Ovary (tissue), 3 donors: ENCODE data around the gene HINT2.

ENCODE experiments used
- CTCF ChIP-seq, 3 donors: fragments of 450-650 bp in 2 of 3; fragments of 200-600 bp in 1 of 3; IDR thresholded peaks; one replicate each; pipeline versions ENCODE4 v1.5.1 to v1.8.0; 2016 to 2022; ENCODE audit warnings: antibody characterized with exemption in 3 of 3, mild to moderate bottlenecking in 1 of 3
- EP300 ChIP-seq: sonication (generic); formaldehyde crosslinking; IDR thresholded peaks from one replicate; pipeline ENCODE4 v1.6.1; 2017; ENCODE audit warnings: antibody characterized with exemption
- donor health status: DM: no; HTN: no; CAD: no.

DNA sequence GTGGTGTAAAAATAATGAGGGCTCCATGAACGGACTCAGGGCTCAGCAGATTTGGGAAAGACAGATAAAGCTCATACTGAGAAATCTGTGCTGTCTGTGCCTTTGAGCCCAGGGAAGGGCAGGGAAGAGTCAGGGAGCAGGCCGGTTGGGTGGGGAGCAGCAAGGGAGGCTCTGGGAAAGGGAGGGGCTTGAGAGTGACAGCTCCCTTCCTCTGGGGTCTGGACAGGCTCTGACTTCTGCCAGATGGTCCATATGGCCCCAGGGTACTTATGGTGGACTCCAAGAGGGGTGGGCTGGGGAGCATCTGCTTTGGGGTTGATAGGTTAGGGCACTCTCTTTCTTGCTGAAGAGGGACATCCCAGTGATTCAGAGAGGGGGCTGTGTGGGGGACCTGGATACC is 21.4 kb downstream of the HINT2 start:
- TF ChIP-seq EP300 (no peak), CTCF (IDR thresholded peaks at IDR 0.05) (no peak)
